Esophagus mucosa (tissue), 1 donor: ENCODE results near the gene LBHD1. TPM values are rescaled to one million over a fixed set of nuclear protein-coding genes. Genes with fewer than 3 reads are reported as not detected.
"Not testable (repeated sequence)": the region's sequence is repeated elsewhere in the genome, so short reads cannot be mapped to it uniquely, and the experiment has no call there.

ENCODE experiments used
- ATAC-seq: fragments of 200-7000 bp; cut with Tn5 transposase; one replicate; pipeline ENCODE4 v1.9.1; 2020
- total RNA-seq: library from RNA; stranded (reverse); gene quantifications from one replicate; pipeline ENCODE4 v1.2.4, GENCODE V29; 2023
- donor health status: DM: yes; HTN: yes; CAD: no.

The LBHD1 gene
- total RNA-seq, result 4.7 TPM

DNA sequence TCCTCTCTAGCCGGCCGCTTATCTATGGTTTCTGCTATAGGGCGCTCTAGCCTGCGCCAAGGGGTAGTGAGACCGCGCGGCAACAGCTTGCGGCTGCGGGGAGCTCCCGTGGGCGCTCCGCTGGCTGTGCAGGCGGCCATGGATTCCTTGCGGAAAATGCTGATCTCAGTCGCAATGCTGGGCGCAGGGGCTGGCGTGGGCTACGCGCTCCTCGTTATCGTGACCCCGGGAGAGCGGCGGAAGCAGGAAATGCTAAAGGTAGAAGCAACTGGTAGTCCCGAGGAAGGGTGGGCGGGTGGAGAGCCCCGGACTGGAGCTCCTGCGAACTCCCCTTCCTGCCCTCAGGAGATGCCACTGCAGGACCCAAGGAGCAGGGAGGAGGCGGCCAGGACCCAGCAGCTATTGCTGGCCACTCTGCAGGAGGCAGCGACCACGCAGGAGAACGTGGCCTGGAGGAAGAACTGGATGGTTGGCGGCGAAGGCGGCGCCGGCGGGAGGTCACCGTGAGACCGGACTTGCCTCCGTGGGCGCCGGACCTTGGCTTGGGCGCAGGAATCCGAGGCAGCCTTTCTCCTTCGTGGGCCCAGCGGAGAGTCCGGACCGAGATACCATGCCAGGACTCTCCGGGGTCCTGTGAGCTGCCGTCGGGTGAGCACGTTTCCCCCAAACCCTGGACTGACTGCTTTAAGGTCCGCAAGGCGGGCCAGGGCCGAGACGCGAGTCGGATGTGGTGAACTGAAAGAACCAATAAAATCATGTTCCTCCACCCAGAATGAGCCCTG, at the start of gene LBHD1, which contains the start of gene UQCC3:
Gene LBHD1 (minus strand): TSS at position 660 of the 782 bp plus-strand sequence. CDS start 2,236 bp downstream, outside the sequence.
Gene UQCC3 (plus strand): TSS at position 66 of the 782 bp plus-strand sequence. CDS start 73 bp downstream, at position 139.
- ATAC-seq, result peak; percentile 75

DNA sequence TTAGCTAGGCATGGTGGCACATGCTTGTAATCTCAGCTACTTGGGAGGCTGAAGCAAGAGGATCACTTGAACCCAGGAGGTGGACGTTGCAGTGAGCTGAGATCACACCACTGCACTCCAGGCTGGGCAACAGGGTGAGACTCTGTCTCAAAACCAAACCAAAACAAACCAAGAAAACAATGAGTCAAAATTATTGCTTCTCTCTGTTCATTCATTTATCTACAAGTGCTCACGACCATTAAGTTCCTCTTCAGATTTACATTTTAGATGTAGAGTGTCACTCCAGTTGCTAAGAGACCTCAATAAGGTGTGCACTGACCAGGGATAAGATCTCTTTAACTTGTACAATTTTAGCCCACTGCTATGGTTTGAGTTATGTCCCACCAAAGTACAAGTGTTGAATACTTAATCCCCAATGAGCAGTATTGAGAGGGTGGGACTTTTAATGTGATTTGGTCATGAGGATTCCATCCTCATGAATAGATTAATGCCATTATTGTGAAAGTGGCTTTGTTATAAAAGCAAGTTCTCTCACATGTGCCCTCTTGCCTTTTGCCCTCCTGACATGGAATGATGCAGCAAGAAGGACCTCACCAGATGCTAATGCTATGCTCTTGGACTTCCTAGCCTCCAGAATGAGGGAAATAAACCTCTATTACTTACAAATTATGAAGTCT, 47.4 kb upstream of the LBHD1 start:
- ATAC-seq, result no peak

DNA sequence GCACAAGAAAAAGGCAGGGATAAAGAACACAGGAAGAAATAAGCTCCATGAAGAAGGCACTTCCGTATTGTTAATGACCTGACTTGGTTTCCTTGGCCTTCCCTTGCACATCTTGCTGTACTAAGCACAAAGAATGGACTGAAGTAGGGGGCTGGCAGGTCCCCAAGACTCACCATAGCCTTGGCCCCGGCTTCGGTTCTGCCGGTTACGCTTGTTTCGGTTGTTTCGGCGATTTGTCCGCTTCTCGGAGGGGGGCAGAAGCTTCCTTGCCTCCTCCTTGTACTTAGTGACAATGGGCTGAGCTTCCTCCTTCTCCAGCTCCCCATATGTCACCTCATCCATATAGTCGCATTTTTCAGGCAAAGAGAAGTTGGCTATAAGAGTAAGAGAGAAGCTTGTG, 44.7 kb upstream of the LBHD1 start:
- no peak for ATAC-seq

DNA sequence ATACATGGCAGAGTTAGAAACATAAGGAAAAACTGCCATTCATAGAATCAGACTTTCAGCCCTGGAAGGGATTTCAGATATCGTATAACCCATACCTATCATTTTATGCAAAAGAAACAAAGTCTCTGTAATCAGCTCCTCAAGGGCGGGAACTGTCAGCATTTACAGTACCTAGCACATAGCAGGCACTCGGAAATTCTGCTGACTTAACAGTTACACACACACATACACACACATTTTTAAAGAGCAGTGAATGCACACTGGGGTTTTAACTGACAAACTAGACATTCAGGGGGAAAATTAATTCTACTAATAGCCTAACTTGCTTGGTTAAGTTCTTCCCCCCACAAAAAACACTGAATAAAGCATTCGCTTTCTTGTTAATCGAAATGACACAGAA, 44.1 kb upstream of the LBHD1 start:
- no peak for ATAC-seq

DNA sequence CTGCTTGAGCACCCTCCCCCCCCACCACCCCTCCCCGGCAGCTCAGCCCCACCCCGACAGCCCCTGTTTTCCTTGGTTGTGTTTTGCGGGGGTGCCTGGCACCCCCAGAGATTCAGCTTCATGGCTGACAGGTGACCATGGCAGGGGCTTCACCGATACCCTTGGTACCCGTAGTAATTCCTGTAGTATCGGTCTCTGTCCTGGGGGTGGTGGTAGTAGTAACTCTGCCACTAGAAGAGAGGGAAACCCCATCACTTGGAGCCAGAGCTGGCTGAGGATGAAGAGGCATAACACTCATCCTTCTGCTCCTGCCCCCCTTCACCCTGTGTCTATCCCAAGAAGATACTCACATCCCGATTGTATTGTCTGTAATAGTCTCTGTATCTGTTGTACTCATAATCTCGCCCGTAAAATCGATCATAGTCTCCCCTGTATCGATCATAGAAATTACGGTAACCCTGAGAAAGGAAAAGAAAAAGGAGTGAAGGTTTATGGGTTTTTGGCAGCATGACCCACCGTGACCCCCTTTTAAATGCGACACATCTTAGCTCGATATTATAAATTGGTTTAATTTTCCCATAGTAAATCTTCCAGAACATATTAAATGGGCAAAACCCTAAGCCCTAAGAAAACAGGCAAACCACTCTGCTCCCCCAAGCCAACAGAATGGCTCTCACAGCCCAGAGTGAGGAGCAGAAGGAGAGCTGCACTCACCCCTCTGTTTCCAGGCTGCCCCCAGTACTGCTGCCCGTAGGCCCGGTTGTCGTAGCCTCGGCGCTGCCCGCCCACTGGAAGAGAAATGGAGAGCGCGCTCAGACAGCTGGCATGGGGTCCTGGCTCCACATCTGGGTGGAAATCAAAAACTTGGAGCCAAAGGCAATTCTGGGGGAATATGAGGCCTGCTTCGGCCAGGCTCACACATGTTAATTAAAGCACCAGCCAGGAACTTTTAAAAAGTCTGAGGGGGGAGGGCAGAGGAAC, 43.4 kb upstream of the LBHD1 start:
- no peak for ATAC-seq

DNA sequence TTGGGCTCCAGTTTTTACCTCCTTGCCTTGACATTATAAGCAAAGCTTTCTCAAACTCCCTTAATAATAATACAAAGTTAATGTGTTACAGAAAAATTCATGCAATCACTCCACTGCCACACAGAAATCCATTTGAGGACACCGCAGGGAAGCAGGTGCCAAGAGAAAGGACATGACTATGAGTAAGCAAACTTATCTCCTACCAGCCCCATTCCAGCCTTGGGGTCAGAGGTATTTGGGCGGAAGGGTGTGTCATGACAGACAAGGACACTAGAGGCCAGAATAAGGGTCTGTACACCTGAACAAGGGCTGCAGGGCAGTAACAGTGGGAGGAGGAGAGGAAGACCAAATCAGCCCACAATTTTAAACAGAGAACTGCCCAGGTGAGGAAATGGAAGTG, 41.3 kb upstream of the LBHD1 start:
- ATAC-seq, result no peak

DNA sequence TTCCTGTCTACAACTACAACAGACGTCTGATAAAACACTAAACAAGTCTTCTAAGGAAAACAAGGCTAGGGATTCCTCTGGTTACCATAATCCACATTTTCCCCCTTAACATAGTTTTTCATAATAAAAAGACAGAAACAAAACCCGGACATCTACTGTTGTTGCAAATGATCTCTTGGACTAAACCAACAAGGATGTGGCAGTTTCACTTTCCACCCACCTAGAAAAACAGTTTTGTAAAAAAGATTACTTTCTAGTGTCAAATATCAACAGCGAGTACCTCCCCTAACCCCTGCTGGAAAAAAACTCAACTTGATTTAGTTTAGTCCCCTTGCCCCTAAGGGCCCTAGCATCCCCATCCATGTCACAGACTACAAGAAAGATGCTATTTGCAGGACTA, 40.8 kb upstream of the LBHD1 start:
- no peak for ATAC-seq

DNA sequence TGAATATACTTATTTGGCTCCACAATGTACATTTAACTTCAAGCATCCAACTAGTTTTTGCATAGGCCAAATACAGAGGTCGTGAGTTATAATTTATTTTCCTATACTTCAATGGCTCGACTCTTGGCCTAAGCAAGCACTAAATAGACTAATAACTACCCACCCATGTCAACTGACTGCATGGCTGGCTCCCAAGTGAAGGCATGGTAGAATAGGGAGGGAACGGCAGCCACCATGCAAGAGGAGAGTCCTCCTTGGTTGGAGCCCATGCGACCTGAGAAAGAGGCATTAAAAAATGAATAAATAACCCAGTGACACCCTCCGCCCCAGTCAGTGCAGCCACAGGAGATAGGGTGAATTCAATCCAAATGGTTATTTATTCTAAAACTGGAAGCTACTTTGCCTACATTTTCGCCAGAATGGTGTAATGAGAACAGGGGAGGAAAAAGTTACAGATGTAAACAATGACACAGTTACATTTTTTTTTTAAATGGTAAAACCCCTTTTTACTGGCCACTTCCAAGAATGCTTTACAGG, 40.3 kb upstream of the LBHD1 start:
- no peak for ATAC-seq

DNA sequence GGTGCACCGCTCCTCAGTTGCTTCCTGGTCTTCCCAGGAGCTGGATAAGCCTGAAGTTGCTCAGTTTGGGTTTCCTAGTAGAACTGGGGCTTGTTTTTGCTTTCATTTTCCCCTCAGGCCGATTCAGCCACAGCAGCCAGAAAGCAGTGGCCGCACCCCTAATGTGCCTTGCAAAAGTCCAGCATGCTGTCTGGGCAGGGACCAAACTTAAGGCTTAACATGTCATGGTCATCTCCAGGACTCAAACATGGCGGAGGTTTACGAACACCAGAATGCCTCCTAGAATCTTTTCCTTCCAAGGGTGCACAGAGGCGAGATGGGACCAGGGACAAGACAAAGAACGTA, 37.9 kb upstream of the LBHD1 start:
- ATAC-seq, result no peak

DNA sequence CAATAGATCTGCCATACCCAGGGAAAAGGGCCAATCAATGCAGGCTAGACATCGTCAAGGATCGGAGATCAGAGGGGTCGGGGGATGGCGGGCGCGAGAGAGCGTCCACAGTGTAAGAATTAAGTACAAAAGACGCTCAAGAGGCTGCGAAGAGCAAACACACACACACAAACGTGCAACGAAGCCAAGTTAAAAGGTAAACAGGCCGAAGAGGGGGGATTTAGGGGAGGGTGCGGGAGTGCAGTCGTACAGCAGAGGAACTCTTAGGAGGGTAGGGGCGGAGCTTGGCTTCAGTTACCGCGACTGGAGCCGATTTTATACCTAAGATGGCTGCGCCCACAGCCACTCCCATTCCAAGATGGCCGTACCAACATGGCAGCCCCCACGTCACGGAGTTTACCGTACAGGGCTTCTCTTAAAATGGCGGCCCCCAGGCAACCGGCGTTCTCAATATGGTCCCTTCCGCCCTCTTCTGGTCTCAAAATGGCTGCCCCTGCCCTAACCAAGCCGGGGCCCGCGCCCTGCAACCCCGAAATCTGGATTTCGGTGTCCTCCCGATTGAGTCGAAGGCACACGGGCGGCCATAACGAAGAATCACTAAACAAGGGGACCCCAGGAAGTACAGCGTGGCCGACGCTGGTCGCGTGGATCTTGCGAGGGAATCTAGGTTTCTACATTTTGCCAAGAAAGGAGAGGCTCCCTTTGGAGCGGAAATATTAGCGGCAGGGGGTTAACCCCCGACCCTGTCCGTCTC, 37.4 kb upstream of the LBHD1 start:
- ATAC-seq, result peak; percentile 85

DNA sequence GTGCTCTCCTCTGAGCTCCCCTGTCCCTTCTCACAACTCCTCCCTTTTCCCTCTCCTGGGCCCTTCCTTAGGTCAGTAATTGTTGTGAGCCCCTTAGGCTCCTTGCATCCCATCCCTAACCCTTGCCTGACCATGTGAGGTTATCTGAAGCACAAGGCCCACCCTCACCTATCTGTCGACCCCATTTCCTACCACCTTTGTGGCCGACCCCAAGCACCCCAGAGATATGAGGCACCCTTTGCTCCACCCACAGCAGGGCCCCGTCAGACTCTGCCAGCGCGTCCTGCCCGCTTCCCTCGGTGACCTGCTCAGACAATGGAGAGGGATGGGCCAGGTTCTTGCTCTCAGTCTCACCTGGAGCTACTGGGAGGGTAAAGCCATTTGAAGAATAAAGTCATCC, 36.7 kb upstream of the LBHD1 start:
- peak; percentile 47 for ATAC-seq

DNA sequence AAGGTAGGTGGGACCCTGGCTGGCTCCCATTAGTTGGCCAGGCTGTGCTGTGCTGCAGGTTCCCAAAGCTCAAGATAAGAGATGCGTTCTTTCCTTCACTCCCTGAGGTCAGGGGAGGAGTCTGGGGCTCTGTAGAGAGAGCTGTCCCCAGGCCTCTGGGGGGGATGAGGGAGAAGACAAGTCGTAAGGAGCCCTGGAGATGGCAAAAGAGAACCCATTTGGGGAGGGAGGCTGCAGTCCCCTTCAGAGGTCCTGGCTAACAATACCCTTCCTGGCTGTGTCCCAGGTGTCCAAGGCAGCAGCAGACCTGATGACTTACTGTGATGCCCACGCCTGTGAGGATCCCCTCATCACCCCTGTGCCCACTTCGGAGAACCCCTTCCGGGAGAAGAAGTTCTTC, 36.3 kb upstream of the LBHD1 start:
- ATAC-seq, result no peak

DNA sequence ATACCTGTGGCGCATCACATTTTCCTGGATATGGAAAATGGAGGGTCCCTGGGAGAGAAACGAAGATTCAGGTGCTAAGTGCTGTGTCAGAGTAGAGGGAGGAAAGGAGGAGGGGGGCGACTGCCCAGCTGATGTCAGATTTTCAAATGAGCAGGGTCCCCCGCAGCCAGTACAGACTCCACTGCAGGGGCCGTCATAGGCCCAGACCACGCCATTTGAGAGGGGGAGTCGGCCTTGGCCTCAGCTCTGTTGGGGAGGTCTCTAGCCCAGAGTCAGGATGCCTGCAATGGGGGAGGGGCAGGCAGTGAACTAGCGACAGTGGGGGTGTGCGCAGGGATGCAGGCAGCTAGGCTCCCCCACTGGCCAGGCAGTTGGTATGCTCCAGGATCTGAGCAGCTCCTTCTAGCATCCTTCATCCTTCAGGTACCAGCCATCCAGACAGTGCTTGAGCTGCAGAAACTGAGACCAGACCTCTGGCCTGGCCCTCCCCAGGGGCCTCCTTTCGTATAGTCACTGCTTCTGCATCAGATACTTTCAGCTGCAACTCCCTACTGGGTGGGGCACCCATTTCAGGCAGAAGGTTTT, 35.3 kb upstream of the LBHD1 start, which contains the start of the genes BSCL2 and GNG3:
Gene BSCL2 (minus strand): TSS at position 148 of the 585 bp plus-strand sequence. CDS start 229 bp downstream, outside the sequence.
Gene GNG3 (plus strand): TSS at position 400 of the 585 bp plus-strand sequence. CDS start 620 bp downstream, outside the sequence.
- ATAC-seq, result no peak

DNA sequence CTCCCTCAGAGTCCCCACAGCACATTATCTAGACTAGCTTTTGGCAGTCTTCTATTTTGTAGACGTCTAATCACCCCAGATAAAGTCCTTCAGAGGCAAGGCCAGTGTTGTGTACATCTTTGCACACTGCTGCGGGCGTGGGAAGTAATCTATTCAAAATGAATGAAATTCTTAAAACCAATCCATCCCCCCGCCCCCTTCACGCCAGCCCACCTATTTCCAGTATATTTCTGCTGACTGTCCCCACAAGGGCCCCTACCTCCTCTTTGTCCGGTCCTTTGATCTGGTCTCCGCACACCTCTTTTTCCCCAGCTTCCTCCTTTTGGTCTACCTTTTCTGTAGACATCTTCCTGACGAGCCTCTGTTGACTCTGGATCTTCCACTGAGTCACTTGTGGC, 34.8 kb upstream of the LBHD1 start:
- no peak for ATAC-seq

DNA sequence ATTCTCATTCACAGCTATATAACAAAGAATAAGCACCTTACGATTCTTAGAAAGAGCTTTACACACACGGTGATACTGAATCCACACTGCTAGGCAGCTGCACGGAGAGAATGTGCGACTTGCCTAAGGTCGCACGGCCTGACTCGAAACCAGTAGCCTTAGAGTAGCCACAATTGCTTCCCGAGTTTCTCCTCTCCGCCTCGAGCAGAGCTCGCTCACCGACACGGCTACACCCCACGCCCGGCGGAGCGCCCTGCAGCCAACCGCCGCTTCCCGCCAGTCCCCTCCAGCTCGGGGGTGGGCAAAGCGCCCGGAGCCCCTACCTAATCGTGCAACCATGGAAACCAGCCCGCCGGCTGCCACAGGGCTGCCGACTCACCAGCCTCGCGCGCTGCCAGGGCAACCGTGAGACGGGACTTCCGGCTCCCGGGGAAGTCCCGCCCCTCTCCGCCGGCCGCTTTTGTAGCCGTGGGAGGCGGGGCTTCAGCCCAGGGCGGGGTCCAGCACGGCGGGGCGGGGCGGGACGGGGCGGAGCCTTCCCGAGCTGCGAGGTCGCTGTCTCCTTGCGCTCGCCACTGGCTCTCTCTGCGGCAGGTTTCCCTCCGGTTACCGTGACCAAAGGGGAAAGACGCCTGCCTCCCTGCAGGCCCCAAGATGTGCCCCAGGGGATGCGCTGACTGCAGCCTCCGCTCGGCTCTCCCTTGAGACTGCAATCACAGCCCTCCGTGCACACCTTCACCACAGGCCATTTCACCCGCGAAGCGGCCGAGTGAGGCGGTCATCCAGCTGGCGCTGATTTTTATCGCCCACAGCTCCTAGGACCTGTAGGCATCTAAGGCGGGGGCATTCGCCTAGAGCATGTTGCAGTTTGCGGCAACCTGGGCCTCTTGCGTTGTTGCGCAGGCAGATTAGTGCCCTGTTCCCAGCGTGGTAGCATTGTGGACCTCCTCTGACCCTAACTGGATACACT, 34.1 kb upstream of the LBHD1 start:
- ATAC-seq, result peak; percentile 84

DNA sequence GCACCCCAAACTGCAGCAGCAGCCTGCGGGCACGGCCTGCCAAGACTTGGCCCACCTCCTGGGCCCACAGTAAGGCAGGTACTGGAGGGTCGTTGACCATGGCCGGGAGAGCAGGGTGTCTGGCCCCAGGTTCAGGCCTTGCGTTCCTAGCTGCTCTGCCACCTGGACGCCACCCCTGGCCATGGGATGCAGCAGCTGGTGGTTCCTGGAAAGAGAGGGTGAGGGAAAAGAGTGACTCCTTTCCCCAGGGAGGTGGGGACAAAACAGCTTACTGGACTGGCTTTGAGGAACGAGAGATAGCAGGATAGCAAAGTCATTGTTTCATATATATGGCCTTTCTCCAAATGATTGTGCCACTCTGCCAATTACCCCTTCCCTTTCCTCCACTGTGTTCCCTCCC, 33.3 kb upstream of the LBHD1 start:
- no peak for ATAC-seq

DNA sequence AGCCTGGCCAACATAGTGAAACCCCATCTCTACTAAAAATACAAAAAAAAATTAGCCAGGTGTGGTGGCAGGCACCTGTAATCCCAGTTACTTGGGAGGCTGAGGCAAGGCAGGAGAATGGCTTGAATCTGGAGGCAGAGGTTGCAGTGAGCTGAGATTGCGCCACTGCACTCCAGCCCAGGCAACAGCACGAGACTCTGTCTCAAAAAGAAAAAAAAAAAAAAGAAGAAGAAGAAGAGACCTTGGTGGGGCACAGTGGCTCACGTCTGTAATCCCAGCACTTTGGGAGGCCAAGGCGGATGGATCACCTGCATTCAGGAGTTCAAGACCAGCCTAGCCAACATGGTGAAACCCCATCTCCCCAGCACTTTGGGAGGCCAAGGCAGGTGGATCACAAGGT, 31.9 kb upstream of the LBHD1 start:
- not testable (repeated sequence) for ATAC-seq

DNA sequence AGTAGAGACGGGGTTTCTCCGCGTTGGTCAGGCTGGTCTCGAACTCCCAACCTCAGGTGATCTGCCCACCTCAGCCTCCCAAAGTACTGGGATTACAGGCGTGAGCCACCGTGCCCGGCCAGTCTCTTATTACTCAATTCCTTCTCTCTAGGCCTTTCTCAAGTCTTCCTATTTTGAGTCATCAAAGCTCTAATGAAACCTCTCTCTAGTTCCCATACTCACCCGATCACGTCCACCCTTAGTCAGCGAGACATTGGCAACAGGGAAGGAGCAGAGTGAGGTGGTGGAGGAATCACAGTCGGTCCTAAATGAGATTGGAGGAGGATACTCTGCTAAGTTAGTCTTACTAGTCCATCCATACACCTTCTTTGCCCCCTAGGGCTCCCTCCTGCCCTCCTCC, 30.2 kb upstream of the LBHD1 start:
- peak; percentile 38 for ATAC-seq

DNA sequence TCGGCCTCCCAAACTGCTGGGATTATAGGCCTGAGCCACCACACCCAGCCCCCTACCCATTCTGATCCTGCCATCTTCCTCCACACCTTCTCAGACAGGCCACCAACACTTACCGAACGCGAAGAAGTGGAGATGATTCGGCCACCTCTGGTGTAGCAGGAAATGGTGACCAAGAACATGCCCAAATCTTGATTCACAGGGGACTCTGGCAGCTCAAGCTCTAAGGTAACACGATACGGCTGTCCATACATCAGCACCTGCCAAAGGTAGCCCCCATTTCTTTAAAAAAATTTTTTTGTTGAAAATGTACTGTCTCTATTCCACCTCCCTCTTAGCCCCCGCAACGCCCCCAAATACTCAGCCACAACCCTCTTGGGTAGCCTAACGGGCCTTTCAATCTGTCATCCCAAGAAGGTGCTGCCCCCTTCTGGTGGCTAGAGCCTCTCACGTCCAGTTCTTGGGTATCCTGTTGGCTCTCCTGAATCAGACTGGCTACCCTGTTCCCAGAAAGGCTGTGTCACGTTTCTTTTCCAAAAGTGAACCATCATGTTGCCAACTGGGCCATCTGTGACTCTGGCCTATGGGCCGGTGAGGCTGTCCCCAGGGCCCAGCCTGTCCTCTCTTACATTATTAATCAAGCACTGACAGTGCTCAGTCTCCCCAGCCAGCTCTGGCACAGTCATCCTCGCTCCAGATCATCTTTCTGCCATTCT, 22.5 kb upstream of the LBHD1 start:
- peak; percentile 69 for ATAC-seq
